GM19240 (cell line): ENCODE results near the gene FAM53A.
"Not testable (repeated sequence)": the region's sequence is repeated elsewhere in the genome, so short reads cannot be mapped to it uniquely, and the experiment has no call there.

Experiments used
- DNase-seq: peaks from one replicate; pipeline ENCODE4 v3.0.0; 2011; ENCODE audit warnings: low spot score; ENCODE audit not compliant: insufficient read length

Gene FAM53A

GRCh38 chr4:1607436-1608195, 76.5 kb downstream of the FAM53A start:
- not testable (repeated sequence) for DNase-seq

- DNase-seq, result no peak
Measured at GRCh38 chr4:1604706-1605205, 79.4 kb downstream of the FAM53A start.

GRCh38 chr4:1604181-1604705, 79.9 kb downstream of the FAM53A start:
- DNase-seq, result no peak

- no peak for DNase-seq
Measured at GRCh38 chr4:1603413-1604135, 80.5 kb downstream of the FAM53A start.

GRCh38 chr4:1602655-1603412, 81.3 kb downstream of the FAM53A start:
- DNase-seq, result no peak

GRCh38 chr4:1601852-1602654, 82.1 kb downstream of the FAM53A start:
- DNase-seq, result no peak

- DNase-seq, result no peak
Measured at GRCh38 chr4:1601533-1601835, 82.6 kb downstream of the FAM53A start.

- DNase-seq, result no peak
Measured at GRCh38 chr4:1600811-1601532, 83.1 kb downstream of the FAM53A start.

GRCh38 chr4:1600211-1600780, 83.8 kb downstream of the FAM53A start:
- no peak for DNase-seq

- no peak for DNase-seq
Measured at GRCh38 chr4:1599491-1600210, 84.5 kb downstream of the FAM53A start.

GRCh38 chr4:1599026-1599481, 85.1 kb downstream of the FAM53A start:
- DNase-seq, result no peak

GRCh38 chr4:1598206-1599025, 85.7 kb downstream of the FAM53A start:
- DNase-seq, result no peak

GRCh38 chr4:1597021-1597931, 86.8 kb downstream of the FAM53A start:
- DNase-seq, result no peak

GRCh38 chr4:1596393-1596792, 87.7 kb downstream of the FAM53A start:
- DNase-seq, result no peak

GRCh38 chr4:1595789-1596325, 88.3 kb downstream of the FAM53A start:
- no peak for DNase-seq

- DNase-seq, result no peak
Measured at GRCh38 chr4:1594871-1595788, 89.0 kb downstream of the FAM53A start.
